ENCODE results near the gene CLEC4G. TPM values are rescaled to one million over a fixed set of nuclear protein-coding genes. Genes with fewer than 3 reads are reported as not detected.

CLEC4G gene
- total and polyA plus RNA-seq, 9 of the 15 experiments (the other 6 are each of a cell fraction or from before 2014, with no cell fraction given): not detected

DNA sequence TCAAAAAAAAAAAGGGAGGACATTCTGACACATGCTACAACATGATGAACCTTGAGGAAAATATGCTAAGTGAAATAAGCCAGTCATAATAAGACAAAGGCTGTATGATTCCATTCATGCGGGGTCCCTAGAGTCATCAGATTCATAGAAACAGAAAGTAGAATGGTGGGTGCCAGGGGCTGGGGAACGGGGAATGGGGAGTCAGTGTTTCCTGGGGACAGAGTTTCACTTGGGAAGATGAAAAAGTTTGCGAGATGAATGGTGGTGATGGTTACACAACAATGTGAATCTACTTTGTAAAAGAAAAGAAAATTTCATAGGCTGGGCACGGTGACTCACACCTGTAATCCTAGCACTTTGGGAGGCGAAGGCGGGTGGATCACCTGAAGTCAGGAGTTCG is 6.1 kb upstream of the CLEC4G start (continued):
- TF ChIP-seq, protein P1, sequence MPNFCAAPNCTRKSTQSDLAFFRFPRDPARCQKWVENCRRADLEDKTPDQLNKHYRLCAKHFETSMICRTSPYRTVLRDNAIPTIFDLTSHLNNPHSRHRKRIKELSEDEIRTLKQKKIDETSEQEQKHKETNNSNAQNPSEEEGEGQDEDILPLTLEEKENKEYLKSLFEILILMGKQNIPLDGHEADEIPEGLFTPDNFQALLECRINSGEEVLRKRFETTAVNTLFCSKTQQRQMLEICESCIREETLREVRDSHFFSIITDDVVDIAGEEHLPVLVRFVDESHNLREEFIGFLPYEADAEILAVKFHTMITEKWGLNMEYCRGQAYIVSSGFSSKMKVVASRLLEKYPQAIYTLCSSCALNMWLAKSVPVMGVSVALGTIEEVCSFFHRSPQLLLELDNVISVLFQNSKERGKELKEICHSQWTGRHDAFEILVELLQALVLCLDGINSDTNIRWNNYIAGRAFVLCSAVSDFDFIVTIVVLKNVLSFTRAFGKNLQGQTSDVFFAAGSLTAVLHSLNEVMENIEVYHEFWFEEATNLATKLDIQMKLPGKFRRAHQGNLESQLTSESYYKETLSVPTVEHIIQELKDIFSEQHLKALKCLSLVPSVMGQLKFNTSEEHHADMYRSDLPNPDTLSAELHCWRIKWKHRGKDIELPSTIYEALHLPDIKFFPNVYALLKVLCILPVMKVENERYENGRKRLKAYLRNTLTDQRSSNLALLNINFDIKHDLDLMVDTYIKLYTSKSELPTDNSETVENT (CRISPR knock-in tag; IDR thresholded peaks at IDR 0.05): no peak
- TF ChIP-seq ZNF24 (IDR thresholded peaks at IDR 0.05) (no peak), YY1 (IDR thresholded peaks at IDR 0.05; ENCODE audit: borderline replicate concordance in 1 of 3, control insufficient read depth in 1 of 3, extremely low read depth in 1 of 3, insufficient read depth in 3 of 3, insufficient read length in 1 of 3, insufficient replicate concordance in 2 of 3, low read depth in 1 of 3, low read length in 2 of 3) (no peak), HMG20A (CRISPR knock-in tag; conservative IDR thresholded peaks at IDR 0.05) (no peak)
- TF ChIP-seq, protein P2, sequence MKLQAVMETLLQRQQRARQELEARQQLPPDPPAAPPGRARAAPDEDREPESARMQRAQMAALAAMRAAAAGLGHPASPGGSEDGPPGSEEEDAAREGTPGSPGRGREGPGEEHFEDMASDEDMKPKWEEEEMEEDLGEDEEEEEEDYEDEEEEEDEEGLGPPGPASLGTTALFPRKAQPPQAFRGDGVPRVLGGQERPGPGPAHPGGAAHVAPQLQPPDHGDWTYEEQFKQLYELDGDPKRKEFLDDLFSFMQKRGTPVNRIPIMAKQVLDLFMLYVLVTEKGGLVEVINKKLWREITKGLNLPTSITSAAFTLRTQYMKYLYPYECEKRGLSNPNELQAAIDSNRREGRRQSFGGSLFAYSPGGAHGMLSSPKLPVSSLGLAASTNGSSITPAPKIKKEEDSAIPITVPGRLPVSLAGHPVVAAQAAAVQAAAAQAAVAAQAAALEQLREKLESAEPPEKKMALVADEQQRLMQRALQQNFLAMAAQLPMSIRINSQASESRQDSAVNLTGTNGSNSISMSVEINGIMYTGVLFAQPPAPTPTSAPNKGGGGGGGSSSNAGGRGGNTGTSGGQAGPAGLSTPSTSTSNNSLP (IDR thresholded peaks at IDR 0.05; ENCODE audit: borderline replicate concordance, low read depth, low read length): no peak

DNA sequence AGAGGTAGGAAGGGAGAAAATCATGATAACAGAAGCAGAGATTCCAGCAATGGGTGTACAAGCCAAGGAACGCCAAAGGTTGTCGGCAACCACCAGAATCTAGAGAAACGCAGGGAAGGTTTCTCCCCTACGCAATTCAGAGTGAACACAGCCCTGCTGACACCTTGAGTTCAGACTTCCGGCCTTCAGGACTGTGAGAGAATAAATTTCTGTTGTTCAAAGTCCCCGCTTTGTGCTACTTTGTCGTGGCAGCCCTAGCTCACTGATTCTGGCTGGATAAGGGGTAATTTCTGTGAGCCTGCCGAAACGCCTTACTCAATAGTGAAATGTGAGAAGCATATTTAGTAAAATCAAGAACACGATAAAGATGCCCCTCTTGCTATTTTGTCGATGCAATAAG is 5.3 kb upstream of the CLEC4G start:
- Histone ChIP-seq H3K27me3 (ENCODE audit: control insufficient read depth in 2 of 2, insufficient read depth in 2 of 2, low read length in 2 of 2) (peaks cover 6 to 15% of the 10 kb centered on the region in 2 experiments; a peak in 4 of 5 replicates), H3K4me2 (ENCODE audit: insufficient read depth, low read length) (no peak overlapping the region), H2AFZ (ENCODE audit: low read depth, low read length) (no peak overlapping the region), H3K9ac (ENCODE audit: insufficient read depth in 1 of 2, low read depth in 2 of 2, low read length in 2 of 2) (no peak overlapping the region), H3K9me3 (replicated peaks; ENCODE audit: control insufficient read depth, insufficient read depth, low read depth, low read length) (0 out of 2 replicates have a peak, but pooled peaks cover 3% of the 10 kb centered on the region), H3K36me3 (ENCODE audit: control insufficient read depth, insufficient read depth, low read length) (no peaks in the 10 kb centered on the region), H3K27ac (ENCODE audit: extremely low read depth, low read depth, low read length) (no peak overlapping the region), H3K79me2 (ENCODE audit: control insufficient read depth, insufficient read depth, low read length) (no peaks in the 10 kb centered on the region), H4K20me1 (replicated peaks; ENCODE audit: control insufficient read depth, insufficient read depth, low read length) (no peaks in the 10 kb centered on the region), H3K9me1 (ENCODE audit: control insufficient read depth, insufficient read depth, low read length) (no peaks in the 10 kb centered on the region), H3K4me1 (replicated peaks in 1 of 2; ENCODE audit: control insufficient read depth in 2 of 2, insufficient read depth in 2 of 2, low read length in 2 of 2) (no peaks in the 10 kb centered on the region), H3K4me3 (no peak overlapping the region)
- no peak for ATAC-seq
- WGBS (ENCODE audit: insufficient coverage, low coverage, missing lambda C conversion rate): 3% methylated on average over 11 of the region's 11 CpGs
- ChIA-PET POLR2A (interaction anchor here (0.6 kb wide), 1 partner anchor 246 kb away, joined by 3 read pairs; no protein-coding TSS in a partner anchor), CTCF (ENCODE audit: low intra/inter-chr PET ratio) (no interaction called here)
- no peak for FAIRE-seq
- intact Hi-C loops (cut with micrococcal nuclease) (no loop called here), in situ Hi-C loops (cut with MboI) (no loop called here)
- DNase-seq (ENCODE audit: extremely low read depth in 1 of 4, low spot score in 3 of 4): no peak
- BruUV-seq (replicated peaks): no TSS peak
- TF ChIP-seq MTA1 (IDR thresholded peaks at IDR 0.05; ENCODE audit: borderline replicate concordance) (no peak), ETV1 (tag; conservative IDR thresholded peaks at IDR 0.05; ENCODE audit: low read depth) (no peak), CSDE1 (IDR thresholded peaks at IDR 0.05) (no peak), MAFF (IDR thresholded peaks at IDR 0.05; ENCODE audit: low read length) (no peak), ZNF311 (CRISPR knock-in tag; IDR thresholded peaks at IDR 0.05) (no peak), POLR2G (IDR thresholded peaks at IDR 0.05; ENCODE audit: low read depth, low read length) (no peak)
- TF ChIP-seq, protein P3, sequence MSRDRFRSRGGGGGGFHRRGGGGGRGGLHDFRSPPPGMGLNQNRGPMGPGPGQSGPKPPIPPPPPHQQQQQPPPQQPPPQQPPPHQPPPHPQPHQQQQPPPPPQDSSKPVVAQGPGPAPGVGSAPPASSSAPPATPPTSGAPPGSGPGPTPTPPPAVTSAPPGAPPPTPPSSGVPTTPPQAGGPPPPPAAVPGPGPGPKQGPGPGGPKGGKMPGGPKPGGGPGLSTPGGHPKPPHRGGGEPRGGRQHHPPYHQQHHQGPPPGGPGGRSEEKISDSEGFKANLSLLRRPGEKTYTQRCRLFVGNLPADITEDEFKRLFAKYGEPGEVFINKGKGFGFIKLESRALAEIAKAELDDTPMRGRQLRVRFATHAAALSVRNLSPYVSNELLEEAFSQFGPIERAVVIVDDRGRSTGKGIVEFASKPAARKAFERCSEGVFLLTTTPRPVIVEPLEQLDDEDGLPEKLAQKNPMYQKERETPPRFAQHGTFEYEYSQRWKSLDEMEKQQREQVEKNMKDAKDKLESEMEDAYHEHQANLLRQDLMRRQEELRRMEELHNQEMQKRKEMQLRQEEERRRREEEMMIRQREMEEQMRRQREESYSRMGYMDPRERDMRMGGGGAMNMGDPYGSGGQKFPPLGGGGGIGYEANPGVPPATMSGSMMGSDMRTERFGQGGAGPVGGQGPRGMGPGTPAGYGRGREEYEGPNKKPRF (IDR thresholded peaks at IDR 0.05; ENCODE audit: low read depth, low read length): no peak
